GM19452 (cell line): ENCODE results near the gene BZW2.
"Not testable (repeated sequence)": the region's sequence is repeated elsewhere in the genome, so short reads cannot be mapped to it uniquely, and the experiment has no call there.

Experiments
- ATAC-seq: cut with Tn5 transposase; IDR thresholded peaks from one replicate; pipeline ENCODE4 v1.9.1; 2021; ENCODE audit not compliant: unreplicated experiment

The BZW2 gene

DNA sequence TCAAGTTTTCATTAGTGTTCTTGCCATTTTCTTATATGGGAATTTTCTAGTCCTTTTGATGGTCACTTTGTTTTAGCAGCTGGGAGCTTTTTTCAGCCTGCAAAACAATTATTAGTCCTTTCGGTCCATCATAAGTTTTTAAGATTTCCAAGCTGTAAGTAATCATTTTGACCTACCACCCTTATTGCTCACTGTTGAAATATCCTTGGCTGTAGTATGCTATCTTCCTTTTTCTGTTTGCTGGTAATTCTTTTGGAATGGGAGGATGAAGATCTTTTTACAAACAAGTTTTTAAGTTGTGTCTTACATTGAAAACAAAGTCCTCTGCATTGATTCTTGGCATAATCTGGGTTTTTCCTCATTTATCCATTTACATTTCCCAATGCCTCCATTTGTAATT is 24.0 kb downstream of the BZW2 start:
- ATAC-seq, result no peak

DNA sequence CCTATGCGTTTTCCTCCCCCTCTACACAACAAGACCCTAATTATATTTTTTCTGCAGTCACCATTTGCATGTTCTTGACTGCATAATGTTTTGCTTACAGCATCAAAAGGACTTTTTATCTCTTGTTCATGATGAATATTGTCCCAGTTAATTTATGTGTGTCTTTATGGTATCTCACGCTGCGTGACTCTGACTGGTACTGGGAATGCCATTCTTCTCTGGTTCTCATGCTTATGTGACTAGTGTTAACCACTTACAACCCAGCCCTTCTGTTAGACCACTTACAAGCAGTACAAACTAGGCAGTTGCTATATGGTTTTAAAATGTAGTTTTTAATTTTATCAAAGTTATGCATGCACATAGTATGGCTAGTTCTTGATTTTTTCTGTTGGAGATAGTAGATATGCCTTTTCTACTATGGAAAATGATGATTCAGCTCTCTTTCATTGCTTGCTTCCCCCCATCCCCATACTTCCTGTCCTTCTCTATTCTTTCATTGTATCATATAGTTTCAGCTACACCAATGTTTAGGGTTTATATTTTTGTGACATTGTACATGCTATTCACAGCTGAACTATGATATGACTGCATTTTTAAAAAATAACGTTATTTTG is 24.9 kb downstream of the BZW2 start:
- ATAC-seq, result no peak

DNA sequence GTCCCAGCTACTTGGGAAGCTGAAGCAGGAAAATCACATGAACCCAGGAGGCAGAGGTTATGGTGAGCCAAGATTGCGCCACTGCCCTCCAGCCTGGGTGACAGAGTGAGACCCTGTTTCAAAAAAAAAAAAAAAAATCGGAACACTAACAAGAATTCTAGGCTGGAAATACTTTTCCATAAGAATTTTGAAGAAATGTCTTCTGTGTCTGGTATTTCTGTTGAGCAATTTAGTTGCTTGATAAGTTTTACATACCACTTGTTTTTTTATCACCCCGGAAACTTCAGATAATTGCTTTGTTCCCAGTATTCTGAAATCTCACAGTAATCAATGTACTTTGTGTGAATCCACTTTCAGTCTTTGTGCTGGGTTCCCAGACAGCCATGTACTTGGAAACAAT is 25.8 kb downstream of the BZW2 start:
- no peak for ATAC-seq

DNA sequence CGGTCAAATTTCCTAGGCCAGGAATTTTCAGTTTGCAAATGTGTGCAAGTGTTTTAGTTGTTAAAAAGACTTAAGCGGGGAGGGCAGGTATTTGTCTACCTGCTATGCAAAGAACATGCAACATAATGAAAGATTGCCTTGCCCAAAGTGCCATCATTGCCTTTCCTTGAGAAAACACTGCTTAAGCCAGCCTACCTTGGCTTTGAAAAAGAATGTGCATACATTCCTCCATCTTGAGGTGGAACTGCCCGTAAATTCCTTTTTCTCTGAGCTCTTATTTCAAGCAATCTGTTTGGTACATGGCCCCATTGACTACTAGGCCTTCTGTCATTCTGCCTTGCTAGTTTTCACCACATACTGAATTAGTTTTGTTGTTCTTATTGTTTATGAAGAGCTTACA is 29.3 kb downstream of the BZW2 start:
- ATAC-seq, result no peak

DNA sequence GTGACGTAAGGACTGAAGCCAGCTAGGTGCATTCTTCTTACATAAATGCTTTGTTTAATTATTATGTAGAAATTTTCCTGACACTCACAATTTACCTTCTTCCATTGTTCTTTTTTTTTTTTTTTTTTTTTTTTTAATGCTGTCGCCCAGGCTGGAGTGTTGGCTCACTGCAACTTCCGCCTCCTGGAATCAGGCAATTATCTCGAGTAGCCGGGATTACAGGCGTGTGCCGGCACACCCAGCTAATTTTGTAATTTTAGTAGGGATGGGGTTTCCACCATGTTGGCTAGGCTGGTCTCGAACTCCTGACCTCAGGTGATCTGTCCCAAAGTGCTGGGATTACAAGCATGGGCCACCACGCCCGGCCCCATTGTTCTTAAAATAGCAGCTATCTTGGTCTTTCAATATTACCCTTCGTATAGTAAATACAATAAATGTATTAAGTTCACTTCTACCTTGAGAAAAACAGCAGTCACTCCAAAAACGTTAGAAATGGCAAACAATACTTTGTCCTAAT is 32.1 kb downstream of the BZW2 start:
- ATAC-seq, result no peak

DNA sequence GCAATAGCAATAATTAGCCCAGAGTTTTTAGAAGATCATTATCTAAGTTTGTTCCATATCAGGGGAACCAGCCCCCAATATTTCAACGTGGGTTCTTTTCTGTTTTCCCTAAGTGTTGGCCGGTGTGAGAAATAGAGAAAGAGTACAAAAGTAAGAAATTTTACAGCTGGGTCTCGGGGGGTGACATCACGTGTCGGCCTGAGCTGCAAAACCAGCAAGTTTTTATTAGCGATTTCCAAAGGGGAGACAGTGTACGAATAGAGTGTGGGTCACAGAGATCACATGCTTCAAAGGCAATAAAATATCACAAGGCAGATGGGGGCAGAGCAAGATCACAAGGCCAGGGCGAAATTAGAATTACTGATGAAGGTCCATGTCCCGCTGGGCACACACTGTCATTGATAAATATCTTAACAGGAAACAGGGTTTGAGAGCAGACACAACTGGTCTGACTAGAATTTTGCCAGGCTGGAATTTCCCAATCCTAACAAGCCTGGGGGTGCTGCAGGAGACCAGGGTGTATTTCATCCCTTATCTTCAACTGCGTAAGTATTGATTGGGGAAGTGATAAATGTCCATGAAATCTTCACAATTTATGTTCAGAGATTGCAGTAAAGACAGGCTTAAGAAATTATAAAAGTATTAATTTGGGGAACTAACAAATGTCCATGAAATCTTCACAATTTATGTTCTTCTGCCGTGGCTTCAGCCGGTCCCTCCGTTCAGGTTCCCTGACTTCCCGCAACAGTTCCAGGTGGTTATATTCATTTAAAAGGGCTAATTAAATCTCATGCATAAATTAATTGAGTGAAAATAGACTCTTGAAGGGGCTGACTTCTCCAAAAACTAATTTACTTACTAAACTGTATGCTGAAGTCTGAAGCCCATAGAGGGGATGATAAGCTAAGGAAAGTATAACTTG is 32.9 kb downstream of the BZW2 start:
- ATAC-seq, result not testable (repeated sequence)

DNA sequence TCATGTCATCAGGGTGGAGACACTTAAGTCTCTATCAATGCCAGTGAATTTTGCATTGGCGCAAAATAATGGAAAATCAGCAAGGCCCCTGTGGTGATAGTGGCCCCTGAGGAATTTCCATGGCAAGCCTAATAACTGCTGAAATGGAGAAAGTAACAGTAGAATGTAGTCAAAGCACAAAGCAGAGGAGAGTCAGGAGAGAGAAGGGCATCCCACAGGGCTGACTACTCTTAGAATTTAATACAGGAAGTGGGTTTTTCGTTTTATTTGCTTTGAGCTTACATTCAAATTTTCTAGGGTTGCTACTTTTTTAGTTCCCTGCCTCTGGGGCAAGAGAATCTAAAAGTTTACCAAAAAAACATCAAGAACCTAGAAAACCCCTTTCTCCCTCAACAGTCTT is 39.0 kb downstream of the BZW2 start:
- no peak for ATAC-seq

DNA sequence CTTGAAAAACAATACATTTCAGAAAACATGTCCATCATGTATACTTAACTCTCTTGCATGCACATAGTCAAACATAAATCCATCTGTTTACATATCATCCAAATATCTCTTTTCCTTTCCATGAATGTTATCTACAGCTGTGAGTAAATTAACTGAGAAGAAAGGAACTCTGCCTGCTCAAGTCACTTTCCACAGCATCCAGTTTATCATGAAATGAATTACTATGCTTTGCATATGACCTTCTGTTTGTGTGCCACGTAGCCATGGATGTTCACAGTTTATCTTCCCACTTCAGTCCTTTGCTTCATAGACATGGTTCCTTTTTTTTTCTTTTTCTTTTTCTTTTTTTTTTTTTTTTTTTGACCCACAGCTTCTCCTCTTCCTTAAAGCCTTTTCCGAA is 39.6 kb downstream of the BZW2 start:
- no peak for ATAC-seq

DNA sequence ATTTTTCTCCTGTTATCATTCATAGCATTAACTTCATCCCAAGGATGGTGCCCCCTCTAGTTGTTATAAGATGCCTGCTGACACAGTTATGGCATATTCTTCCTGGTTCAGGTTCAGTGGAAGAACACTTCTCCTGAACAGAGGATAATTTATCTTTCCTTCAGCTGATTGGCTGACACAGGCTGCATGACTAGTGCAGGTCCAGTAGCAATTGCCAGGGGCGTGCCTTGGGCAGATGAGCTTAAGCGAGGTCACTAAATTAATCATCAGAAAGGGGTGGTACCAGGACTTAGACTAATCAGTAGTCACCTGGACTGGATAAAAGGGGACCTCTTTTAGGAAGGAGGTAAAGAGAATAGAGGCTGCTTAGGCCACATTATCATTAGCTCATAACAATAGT is 42.3 kb downstream of the BZW2 start:
- ATAC-seq, result no peak

DNA sequence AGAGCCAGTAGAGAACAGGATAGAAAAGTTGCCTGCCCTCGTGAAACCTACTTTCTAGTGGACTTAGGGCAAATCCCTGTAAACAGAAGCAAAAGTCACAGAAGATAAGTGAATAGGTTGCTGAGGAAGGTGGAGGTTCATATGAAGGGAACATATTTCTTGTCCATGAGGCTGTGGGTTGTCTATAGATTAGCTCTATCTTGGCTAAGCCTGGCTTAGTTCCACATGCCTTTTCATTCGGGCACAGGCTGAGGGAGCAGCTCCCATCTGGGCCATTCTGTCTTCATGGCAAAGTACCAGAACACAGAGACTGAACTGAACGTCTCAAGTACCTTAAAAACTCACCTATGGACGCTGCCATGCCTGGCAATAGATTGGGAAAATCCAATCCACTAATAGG is 45.3 kb downstream of the BZW2 start:
- no peak for ATAC-seq

DNA sequence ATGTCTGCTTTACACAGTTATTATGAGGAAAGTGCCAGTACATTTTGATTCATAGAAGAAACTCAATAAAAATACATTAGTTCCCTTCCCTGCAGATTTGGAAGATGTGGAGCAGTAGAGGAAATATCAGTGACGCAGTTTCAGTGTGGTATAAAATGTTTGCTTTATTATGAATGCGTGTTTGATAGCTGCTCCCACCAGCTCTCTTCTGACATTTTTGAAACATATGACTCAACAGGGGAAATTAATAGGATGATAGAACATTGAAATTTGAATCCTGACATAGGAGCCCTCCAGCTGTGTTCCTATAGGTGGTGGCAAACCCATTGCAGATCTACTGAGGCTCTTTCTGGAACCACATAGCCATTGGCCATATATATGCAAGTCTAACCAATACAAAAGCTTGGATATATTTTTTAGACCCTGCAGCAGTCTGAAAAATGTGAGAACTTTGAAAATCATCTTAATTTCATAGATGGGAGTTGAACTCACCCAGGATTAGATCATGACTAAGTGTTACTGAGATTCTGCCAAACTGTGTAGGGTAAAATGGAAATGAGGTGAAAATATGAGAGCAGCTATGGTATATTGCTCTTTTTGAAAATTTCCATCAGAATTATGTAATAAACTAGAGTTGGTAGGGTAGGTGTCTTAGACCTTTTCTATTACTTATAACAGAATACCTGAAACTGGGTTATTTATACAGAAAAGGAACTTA is 47.8 kb downstream of the BZW2 start:
- ATAC-seq, result no peak

DNA sequence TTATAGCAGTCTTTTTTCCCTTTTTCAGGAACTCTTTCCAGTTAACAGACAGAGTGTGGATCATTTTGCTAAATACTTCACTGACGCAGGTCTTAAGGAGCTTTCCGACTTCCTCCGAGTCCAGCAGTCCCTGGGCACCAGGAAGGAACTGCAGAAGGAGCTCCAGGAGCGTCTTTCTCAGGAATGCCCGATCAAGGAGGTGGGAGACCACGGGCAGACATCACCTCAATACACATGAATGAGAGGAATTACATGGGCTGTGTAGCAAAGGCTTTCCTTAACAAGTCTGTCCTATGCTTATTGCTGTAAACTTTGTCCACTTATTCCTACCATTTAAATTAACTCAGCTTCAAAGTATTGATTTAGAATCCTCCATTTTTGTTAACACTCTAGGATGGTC is 48.8 kb downstream of the BZW2 start:
- ATAC-seq, result no peak

DNA sequence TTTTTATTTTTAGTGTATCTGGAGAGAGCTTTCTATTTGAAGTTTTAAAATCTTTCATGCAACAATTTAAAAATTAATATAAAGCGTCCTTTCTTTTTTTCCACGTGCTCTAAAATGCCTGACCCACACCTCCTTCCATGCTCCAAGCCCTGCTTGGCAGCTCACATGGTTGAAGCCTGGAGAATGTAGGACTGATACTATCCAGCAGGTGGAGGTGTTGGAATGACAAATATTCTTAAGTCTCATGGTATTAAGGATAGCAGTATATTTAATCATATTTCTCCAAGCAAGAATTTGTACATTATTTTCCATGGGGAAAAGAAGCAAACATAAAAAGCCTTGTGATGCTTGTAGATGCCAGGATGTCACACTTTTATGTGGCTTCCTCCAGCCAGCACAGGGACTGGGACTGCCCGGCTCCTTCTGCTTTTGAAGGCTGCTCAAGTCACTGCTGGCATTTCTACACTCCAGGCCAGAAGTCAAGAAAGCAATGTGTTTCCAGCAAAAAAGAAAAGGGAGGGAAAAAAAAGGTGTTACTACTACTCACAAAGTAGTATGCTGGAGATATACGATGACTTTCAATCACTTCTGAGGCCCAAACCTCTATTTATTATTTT is 49.7 kb downstream of the BZW2 start:
- no peak for ATAC-seq

DNA sequence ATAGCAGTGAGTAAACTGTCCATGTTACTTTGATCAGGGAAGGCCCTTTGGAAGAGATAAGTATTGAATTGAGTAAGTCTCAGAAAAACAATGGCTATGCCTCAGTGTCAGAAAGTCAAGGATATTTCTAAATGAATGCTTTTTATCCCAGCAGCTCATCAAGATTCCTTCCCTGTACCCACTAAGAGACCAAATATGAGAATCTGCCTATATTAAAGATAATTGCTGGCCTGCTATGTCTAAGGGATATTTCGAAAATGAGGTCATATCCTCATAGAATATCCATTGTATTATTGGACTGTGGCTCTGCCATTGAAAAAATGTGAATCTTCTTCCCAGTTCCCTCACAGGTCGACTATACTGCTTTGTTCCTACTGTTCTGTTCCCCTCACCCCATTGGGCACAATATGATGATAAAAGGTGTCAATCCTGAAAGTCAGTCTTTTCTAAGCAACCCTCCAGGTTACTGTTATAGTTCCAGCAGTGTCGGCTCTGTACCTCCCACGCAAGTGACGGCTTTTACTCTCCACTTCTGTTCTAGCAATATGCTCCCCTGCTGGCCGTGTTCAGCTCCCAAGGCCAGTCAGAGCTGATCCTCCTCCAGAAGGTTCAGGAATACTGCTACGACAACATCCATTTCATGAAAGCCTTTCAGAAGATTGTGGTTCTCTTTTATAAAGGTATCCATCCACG is 51.7 kb downstream of the BZW2 start:
- ATAC-seq, result no peak

DNA sequence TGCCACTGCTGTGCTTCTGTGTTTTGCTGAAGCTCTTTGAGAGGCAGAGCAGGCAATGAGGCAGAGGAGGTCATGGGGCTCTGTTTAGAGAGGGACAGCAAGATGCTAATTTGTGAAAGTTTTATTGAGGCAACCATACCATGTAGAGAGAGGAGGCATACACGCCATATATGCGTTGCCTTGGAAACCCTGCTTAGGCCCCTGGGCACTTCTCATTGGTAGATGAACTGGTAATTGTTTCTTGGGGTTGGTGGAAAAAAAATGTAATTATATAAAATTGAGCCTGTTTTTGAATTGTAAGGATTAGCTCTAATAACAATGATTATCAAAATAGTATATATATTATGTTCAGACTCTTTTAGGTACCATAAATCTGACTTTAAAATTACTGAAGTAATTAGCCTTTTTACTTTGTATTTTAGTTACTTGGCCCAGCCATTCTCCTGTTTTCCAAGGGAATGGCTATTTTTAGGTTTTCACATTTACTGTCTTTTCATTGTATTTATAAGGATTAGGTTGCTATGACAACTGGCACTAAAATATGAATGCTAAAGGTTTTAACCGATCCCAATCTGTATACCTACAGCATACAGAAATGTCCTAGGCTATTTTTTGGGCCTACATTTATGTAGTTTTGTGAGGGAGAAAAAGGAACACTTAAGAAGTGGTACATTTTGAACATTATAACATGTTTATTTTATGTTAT is 52.4 kb downstream of the BZW2 start:
- ATAC-seq, result no peak

DNA sequence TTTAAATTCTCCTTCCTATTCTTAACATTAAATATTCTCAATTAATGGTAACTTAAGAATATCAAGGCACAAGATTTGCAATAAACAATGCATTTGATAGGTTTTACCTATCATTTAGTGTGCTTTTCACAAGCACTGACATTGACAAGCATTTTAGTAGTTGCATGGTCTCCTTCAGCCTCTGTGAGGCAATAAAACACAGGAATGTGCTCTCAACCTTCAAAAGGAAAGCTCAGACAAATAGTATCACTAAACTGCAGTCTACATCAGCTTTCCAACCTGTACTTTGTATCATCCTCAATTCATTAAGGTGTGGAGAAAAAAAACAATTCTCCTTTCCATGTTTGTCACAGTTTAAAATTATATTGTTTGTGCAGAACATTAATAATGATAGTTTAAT is 56.5 kb downstream of the BZW2 start:
- no peak for ATAC-seq

DNA sequence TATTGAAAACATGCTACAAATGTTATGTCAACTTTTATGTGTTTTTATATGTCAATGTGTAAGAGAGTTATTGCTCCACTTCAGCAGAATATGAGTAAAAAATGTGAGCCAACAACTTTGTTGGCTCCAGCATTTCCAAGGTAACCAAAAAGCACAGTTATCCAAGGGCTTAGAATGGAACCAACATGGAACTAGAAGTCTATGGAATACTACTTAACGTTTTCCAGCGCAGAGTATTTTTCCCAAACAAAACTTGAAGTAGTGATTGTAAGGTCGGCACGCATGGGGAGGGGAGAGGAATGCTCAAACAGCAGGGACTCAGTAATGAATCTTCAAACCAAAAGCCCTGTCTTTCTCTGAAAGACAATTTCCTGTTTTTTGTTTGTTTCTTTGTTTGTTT is 62.5 kb downstream of the BZW2 start:
- ATAC-seq, result no peak

DNA sequence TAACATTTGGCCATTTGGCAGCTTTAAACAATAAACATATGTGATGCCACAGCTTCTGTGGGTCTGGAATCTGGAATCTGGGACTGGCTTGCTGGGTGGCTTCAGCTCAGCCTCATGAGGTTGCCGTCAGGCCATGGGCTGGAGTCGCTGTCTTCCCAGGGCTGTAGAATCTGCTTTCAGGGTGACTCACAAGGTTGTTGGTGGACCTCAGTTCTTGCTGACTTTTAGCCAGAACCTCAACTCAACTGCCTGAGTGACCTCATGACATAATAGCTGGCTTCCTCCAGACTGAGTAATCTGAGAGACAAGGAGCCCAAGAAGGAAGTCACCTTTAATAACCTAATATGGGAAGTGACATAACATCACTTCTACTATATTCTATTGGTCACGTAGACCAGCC is 63.0 kb downstream of the BZW2 start:
- ATAC-seq, result no peak

DNA sequence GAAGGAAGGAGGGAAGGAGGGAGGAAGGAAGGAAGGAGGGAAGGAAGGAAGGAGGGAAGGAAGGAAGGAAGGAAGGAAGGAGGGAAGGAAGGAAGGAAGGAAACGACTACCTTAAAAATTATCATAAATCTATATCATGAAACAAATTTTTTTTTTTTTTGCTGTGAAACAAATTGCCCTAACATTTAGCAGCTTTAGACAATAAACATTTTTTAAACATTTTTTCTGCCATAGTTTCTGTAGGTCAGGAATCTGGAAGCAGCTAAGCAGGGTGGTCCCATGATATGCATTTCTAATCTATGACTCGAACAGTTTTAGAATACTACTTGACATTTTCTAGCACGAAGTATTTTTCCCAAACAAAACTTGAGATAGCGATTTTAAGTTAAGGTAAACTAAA is 64.7 kb downstream of the BZW2 start:
- no peak for ATAC-seq

DNA sequence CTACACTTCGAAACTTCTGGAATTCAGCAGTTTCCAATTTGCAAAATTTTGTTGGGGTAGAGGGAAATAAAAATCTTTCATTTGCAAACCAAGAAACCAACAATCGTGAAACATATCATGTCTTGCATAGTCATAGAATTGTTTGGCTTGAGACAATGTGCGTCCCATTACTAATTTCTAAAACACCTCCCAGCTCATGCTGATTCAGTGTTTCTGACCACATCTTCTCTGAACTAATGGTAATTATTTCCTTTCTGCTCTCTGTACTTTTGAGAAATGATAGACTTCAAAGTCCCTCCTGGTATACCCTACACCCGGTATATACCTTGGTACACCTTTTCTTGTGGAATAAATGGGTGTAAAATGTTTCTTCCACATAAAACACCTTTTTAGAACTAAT is 65.7 kb downstream of the BZW2 start:
- ATAC-seq, result no peak
